ENCODE data around the gene GNG12.

- TF ChIP-seq CTCF (IDR thresholded peaks at IDR 0.05 in 4 of 5, conservative IDR thresholded peaks at IDR 0.05 in 1 of 5) (no peak), POLR2A (IDR thresholded peaks at IDR 0.05) (no peak)
Measured at GRCh38 chr1:67745875-67746698, 87.2 kb downstream of the GNG12 start.
